PFSK-1 (cell line): ENCODE results near the gene NUDCD3.

Source experiments
- POLR2AphosphoS5 ChIP-seq: IDR thresholded peaks from 2 replicates; pipeline ENCODE4 v1.6.1; 2012; ENCODE audit warnings: low read depth, mild to moderate bottlenecking, control low read depth, low read length, moderate library complexity
- SIN3A ChIP-seq: IDR thresholded peaks from 2 replicates; pipeline ENCODE4 v1.6.1; 2012; ENCODE audit warnings: mild to moderate bottlenecking, low read length, moderate library complexity, borderline replicate concordance; ENCODE audit not compliant: insufficient read depth
- TAF1 ChIP-seq: IDR thresholded peaks from 2 replicates; pipeline ENCODE4 v1.6.1; 2012; ENCODE audit warnings: low read length, control low read depth, borderline replicate concordance; ENCODE audit not compliant: insufficient read depth

- TF ChIP-seq SIN3A (no peak), POLR2AphosphoS5 (no peak), TAF1 (no peak)
These were observed 23.9 kb downstream of the NUDCD3 start for GRCh38 chr7:44466300-44467216.
